GM12865 (cell line): Measurements from ENCODE around the gene EVX1.

Source experiments
- DNase-seq: peaks from one replicate; pipeline ENCODE4 v3.0.0; 2010; ENCODE audit warnings: low read depth
- H3K4me3 ChIP-seq: 2 replicates; pipeline ENCODE4 v1.5.1; 2011; ENCODE audit warnings: mild to moderate bottlenecking, low read depth, low read length, control low read depth
- TF ChIP-seq, protein P1 (sequence below): IDR thresholded peaks from 2 replicates; pipeline ENCODE4 v1.5.1; 2011; ENCODE audit warnings: low read length, control low read depth, low read depth, inconsistent platforms; ENCODE audit not compliant: insufficient read depth; ENCODE audit errors: missing control alignments

The EVX1 gene

DNA sequence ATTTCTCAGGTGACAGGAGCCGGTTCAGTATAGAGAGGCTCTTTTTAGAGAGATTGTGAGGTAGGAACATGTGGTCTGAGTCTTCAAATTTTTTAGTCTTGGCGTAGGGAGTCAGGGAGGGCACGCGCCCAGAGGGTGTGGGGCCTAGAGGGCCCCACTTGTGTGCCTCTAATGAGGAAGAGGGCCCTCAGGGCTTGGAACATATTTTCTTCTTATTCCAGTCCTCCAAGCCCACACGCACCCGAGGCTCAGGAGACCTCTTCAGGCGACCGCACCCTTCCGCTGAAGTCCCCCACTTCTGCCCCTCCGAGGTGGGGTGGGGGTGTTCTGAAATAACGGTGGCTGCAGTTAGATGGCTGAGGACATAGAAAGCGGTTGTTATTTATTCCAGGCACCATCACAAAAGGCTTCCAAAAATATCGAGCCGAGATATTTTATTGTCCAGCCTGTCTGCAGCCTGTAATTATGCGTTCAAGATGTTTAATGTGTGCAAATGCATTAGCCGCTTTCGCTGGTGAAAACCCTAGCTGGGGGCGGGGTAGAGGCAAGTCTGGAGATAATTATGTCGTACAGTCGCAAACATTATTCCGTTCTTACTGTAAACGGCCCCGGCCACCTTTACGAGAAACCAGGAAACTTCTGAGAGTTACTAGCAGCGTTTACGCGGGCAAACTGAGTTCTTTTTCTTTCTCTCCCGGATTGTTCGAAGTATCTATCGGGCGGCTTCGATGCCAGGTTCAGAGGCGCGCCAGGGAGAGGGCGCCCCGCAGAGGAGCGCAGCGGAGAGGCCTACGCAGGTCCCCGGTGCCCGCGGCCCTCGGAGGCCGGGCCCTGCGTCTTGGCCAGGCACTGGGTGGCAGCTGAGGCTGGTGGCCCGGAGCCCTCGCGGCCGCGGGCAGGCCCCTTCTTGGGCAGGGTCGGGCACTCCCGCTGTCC is 29.8 kb upstream of the EVX1 start:
- no peak overlapping the region for H3K4me3 ChIP-seq

DNA sequence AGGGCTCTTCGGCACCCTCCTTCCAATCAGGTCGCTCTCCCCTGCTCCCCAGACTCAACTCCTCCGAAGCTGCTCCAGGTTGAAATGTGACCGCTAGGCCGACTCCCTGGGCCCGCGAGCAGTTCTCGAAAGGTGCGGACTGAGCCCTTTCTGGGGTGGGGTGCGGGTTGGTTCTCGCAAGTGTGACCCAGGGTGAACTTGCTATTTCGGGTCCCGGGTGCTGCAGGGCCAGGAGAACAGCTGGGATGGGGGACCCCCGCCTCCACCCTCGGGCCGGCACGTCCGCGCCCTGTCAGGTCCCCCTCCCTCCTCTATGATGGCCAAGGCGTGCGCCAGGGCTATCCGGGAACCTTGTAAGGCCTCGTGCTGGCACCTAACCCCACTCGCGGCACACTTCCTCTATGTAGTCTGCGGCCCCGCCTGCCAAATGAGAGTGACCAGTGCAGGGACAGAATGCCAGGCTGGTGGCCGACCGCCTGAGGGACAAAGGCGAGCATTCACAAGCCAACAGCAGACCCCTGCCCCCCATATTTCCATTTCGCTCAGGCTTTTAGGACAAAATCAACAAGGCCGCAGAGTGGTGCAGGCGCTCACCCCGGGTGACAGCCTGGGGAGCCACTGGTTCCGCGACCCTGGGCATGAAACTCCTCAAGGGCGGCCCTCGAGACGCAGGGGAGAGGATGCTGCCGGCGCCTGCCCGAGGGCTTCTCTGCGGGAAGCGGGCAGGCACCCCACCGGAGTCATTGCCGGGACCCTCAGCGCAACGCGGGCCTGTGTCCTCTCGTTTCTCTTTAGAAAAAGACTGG is 29.0 kb upstream of the EVX1 start:
- no peak overlapping the region for H3K4me3 ChIP-seq
- TF ChIP-seq, protein P1, sequence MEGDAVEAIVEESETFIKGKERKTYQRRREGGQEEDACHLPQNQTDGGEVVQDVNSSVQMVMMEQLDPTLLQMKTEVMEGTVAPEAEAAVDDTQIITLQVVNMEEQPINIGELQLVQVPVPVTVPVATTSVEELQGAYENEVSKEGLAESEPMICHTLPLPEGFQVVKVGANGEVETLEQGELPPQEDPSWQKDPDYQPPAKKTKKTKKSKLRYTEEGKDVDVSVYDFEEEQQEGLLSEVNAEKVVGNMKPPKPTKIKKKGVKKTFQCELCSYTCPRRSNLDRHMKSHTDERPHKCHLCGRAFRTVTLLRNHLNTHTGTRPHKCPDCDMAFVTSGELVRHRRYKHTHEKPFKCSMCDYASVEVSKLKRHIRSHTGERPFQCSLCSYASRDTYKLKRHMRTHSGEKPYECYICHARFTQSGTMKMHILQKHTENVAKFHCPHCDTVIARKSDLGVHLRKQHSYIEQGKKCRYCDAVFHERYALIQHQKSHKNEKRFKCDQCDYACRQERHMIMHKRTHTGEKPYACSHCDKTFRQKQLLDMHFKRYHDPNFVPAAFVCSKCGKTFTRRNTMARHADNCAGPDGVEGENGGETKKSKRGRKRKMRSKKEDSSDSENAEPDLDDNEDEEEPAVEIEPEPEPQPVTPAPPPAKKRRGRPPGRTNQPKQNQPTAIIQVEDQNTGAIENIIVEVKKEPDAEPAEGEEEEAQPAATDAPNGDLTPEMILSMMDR, result no peak
- DNase-seq, result no peak

More for the DNA sequence above, 29.8 kb upstream of the EVX1 start:
- no peak for DNase-seq
- TF ChIP-seq, protein P1, result no peak

DNA sequence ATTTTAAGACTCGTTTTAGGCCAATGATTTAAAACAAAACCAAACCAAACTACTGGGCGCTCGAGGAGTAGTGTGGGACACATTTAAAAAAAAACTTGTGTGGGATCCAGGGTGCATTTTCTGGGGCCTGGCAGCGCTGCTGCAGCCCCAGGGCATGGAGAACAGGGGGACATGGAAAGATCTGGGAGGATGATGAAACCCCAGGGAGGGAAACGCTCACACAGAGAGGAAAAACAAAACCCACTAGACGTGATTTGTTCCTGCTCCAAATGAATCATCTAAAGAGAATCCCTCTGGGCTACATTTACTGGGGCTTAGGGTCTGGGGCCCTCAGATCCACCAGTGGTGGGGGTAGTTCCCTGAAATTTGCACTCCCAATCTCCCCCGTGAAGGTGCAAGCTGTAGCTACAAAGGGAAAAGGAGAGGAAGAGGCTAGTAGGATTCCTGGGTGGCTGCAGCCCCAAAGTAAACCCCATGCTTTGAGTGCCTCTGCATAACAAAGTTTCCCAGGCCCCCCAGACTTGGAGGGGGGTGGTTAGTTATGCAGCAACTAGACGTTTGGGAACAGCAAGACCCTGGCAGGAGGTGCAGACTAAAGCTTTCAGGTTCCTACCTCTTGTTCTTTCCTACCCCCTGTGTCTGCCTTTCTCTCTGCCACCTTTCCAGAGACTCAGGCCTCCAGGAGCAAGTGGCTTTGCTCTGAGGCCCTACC is 28.2 kb upstream of the EVX1 start:
- TF ChIP-seq, protein P1, result no peak

DNA sequence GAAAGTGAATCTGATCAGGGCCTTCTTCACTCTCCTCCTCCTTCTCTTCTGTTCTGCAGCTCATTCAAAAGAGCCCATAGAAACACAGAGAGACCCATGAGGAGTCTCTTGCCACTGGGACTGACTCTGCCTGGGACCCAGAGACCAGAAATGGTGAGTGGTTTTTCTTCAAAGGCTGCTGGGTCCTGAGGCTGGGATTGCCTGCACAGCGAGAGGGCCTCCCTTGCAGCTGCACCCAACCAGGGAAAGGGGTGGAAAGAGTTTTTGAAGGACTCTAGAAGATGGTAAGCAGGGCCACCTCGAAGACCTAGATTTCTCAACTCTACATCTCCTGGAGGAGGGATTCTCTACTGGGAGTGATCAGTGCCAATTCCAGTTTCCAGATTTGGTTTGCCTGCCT is 27.2 kb upstream of the EVX1 start:
- DNase-seq, result no peak
- TF ChIP-seq, protein P1, result no peak
- no peak overlapping the region for H3K4me3 ChIP-seq

More for the DNA sequence above, 28.2 kb upstream of the EVX1 start:
- DNase-seq, result no peak
- no peak overlapping the region for H3K4me3 ChIP-seq

DNA sequence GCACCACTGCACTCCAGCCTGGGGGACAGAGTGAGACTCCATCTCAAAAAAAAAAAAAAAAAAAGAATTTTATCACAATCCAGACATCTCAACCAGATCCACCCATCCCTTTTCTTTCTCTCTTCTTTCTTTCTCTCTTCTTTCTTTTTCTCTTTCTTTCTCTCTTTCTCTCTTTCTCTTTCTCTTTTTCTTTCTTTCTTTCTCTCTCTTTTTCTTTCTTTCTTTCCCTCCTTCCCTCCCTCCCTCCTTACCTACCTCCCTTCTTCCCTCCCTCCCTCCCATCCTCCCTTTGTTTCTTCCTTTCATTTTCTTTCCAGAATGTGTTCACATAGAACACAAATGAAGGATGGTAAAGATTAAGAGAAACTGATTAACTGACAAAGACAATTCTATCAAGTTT is 24.7 kb upstream of the EVX1 start:
- DNase-seq, result no peak
- TF ChIP-seq, protein P1, result no peak
- no peak overlapping the region for H3K4me3 ChIP-seq

DNA sequence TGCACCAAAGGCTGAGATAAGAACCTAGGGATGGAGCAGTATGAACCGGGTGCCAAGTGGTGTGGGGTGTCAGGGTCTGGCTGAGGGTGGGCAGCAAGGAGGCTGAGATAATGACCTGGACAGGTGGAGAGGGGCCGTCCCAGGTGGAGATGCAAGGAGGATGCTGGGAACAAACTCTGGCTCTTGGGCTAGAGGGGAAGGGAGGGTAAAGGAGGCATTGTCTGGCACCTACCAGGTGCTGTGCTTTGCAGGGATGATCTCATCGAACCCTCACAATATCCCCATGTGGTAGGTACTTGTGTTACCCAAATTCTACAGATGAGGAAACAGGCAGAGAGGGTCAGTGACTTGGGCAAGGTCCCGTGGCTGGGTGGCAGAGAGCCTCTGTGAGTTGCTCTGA is 22.8 kb upstream of the EVX1 start:
- no peak overlapping the region for H3K4me3 ChIP-seq
- TF ChIP-seq, protein P1, result no peak

More for the DNA sequence above, 22.8 kb upstream of the EVX1 start:
- no peak for DNase-seq
